ENCODE data around the gene ELMO1.

ELMO1 gene

DNA sequence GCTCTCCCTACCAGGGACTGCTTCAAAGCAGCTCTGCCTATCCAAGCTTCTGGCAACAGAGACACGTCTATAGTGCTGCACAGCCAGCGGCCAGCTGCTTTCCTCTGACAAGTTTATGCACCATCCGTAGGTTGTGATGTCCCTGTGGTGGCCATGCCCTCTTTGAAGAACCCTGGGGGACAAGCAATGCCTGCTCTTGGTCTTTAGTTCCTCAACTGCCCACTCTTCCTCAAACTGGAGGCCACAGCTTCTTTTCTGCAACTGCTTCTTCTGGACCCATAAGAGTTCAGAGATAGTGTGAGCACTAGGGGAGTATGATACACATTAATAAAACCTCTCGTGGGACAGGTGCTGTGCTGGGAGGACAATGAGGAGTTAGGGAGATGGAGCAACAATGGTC, 164.9 kb downstream of the ELMO1 start:
- no peaks in the 10 kb centered on the region for H3K9me3 ChIP-seq (ENCODE audit: low read length)
- no peak overlapping the region for H3K4me3 ChIP-seq (ENCODE audit: low read length)
- H3K4me1 ChIP-seq (ENCODE audit: insufficient read depth, low read length): peaks cover 28% of the 10 kb centered on the region
- no peak overlapping the region for H2AFZ ChIP-seq (ENCODE audit: low read depth, low read length)
- no peaks in the 10 kb centered on the region for H3K27me3 ChIP-seq (ENCODE audit: insufficient read depth, low read length)
- no peaks in the 10 kb centered on the region for H3K36me3 ChIP-seq (ENCODE audit: insufficient read depth, low read length)

DNA sequence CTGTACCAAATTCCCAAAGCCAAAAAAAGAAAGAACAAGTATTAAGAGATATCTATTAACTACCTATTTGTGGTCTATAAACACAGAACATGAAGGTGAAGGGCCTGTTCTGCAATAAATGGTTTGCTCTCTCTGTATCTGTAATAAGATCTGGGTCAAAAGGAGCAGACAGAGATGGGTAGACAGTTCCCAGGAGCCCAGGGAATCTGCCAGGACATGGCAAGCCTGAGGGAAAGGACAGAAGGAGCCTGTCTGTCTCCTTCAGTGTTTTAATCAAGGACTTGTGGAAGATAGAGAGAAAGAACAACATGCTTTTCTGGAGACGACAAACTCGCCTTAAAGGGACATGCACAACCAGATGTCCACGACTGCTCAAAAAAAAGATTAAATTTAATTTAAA, 165.7 kb downstream of the ELMO1 start:
- no peaks in the 10 kb centered on the region for H3K27me3 ChIP-seq (ENCODE audit: insufficient read depth, low read length)
- no peaks in the 10 kb centered on the region for H3K36me3 ChIP-seq (ENCODE audit: insufficient read depth, low read length)
- H2AFZ ChIP-seq (ENCODE audit: low read depth, low read length): no peak overlapping the region
- H3K4me3 ChIP-seq (ENCODE audit: low read length): no peak overlapping the region
- peaks cover 28% of the 10 kb centered on the region for H3K4me1 ChIP-seq (ENCODE audit: insufficient read depth, low read length)
- H3K9me3 ChIP-seq (ENCODE audit: low read length): no peaks in the 10 kb centered on the region

DNA sequence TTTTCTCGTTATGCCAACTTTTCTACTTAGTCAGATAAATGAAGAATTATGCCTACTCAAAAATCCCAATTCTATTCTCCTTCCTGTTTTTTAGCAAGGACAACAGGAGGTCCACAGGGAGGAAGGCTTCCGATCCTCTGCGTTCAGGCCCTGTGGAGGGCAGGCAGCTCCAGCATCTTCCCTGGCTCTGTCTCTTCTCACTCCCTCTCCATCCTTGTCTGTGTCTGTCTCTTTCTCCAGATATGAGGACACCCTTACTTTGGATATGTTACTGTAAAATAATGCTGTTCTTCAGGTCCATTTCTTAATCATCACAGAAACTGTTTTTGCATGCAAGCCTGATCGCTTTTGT, 166.6 kb downstream of the ELMO1 start:
- Histone ChIP-seq H3K4me3 (ENCODE audit: low read length) (no peak overlapping the region), H3K36me3 (ENCODE audit: insufficient read depth, low read length) (no peaks in the 10 kb centered on the region)

DNA sequence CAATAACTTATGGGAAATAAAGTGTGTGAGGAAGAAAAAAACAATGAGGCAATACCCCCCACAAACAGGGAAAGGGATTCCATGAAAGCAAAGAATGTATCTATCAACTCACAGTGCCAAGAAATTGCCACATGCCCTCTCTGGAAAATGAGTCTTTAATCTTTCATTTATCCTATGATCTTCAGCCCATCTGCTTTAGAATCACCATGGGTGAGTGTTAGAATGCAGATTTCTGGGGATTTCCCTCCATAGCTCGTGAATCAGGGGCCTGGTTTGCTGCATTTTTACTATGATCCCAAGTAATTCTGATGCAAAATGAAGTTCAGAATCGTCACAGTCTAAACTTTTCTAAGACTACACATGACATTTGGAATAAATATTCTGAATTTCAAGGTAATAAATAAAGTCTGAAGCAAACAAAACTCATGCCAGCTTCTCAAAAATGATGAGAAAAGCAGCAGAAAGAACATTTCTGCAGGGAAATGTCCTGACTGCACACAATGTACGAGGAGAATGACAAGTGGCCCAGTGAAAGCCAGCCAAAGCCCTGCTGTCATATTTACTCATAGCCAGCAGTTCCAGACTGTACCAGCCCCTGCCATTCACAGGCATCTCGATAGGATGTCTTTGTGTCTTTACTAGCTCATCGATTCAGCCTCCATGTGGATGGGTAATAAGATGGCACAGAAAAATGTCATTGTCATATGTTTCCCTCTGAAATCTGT, 167.1 kb downstream of the ELMO1 start:
- H3K9me3 ChIP-seq (ENCODE audit: low read length): no peaks in the 10 kb centered on the region
- H2AFZ ChIP-seq (ENCODE audit: low read depth, low read length): no peak overlapping the region
- H3K27me3 ChIP-seq (ENCODE audit: insufficient read depth, low read length): no peaks in the 10 kb centered on the region
- H3K4me3 ChIP-seq (ENCODE audit: low read length): no peak overlapping the region
- peaks cover 28% of the 10 kb centered on the region for H3K4me1 ChIP-seq (ENCODE audit: insufficient read depth, low read length)
- no peaks in the 10 kb centered on the region for H3K36me3 ChIP-seq (ENCODE audit: insufficient read depth, low read length)

More for the DNA sequence above, 166.6 kb downstream of the ELMO1 start:
- H3K4me1 ChIP-seq (ENCODE audit: insufficient read depth, low read length): peaks cover 28% of the 10 kb centered on the region
- H3K9me3 ChIP-seq (ENCODE audit: low read length): no peaks in the 10 kb centered on the region
- H3K27me3 ChIP-seq (ENCODE audit: insufficient read depth, low read length): no peaks in the 10 kb centered on the region
- no peak overlapping the region for H2AFZ ChIP-seq (ENCODE audit: low read depth, low read length)

DNA sequence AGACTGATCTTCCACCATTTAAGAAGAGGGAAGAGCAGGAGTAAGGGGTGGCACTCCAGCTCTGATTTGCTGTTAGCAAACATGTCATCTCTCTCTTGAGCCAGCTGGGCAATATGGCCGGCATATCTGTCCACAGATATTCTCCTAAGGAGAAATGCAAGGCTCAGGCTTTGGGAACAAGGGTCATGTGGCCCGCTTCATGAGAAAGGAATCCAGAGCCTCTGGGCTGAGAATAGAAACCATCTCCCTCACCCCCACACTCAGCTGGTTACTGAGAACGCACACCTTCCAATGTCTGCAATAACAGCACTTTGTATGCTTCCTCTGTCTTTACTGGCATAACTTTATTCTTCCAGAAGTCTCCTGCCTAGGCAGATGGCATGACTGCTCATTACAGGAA, 171.2 kb downstream of the ELMO1 start:
- no peaks in the 10 kb centered on the region for H3K36me3 ChIP-seq (ENCODE audit: insufficient read depth, low read length)
- no peak overlapping the region for H2AFZ ChIP-seq (ENCODE audit: low read depth, low read length)
- H3K9me3 ChIP-seq (ENCODE audit: low read length): no peaks in the 10 kb centered on the region
- peaks cover 10% of the 10 kb centered on the region for H3K4me1 ChIP-seq (ENCODE audit: insufficient read depth, low read length)
- no peaks in the 10 kb centered on the region for H3K27me3 ChIP-seq (ENCODE audit: insufficient read depth, low read length)
- no peak overlapping the region for H3K4me3 ChIP-seq (ENCODE audit: low read length)

DNA sequence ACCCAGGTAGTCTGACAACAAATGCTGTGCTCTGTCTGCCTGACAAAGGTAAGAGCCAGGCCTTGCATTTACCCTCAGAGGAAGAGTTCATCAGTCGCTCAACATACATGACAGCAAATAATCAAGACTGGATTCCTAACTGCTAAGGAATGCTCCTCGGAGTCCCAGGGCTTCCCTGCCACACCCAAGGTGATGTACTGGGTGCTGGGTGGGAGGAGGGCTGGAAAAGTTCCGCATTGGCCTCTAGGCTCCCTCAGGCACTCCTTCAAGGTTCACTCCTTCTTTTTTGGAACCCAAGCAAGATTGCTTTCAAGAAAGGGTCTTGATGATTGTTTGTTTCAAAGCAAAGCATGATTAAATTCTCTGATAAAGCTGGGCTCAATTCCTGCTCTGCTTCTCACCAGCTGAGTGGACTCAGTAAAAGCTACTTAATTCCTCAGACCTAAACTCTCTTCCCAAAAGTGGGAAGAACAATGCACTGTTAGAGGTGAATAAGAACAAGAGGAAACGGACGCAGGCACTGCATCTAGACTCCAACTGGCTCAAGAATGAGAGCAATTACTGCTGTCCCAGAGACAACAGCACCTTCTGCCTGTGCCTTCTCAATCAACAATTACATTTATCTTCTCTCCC, 173.5 kb downstream of the ELMO1 start:
- H3K4me1 ChIP-seq (ENCODE audit: insufficient read depth, low read length): no peaks in the 10 kb centered on the region
- H3K36me3 ChIP-seq (ENCODE audit: insufficient read depth, low read length): peaks cover 3% of the 10 kb centered on the region
- no peak overlapping the region for H2AFZ ChIP-seq (ENCODE audit: low read depth, low read length)
- H3K4me3 ChIP-seq (ENCODE audit: low read length): no peak overlapping the region
- no peaks in the 10 kb centered on the region for H3K9me3 ChIP-seq (ENCODE audit: low read length)
- no peaks in the 10 kb centered on the region for H3K27me3 ChIP-seq (ENCODE audit: insufficient read depth, low read length)

DNA sequence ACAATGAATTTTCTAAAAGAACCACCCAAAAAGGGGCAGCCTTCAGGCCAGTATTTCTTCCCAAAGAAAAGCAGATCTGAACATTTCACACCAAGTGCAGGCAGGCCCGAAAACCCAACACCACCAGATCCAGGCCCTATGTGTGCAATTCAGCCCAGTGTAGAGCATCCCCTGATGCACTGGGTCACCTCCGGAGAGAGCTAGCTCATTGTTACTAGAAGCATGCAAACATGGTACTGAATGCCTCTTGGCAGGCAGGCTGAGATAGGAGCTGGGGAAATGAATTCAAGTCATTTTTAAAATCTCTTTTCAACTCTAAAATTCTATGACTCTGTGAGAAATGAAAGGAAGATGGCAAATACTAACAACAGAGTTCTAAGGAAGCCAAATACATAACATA, 174.8 kb downstream of the ELMO1 start:
- Histone ChIP-seq H3K4me1 (ENCODE audit: insufficient read depth, low read length) (no peaks in the 10 kb centered on the region), H3K9me3 (ENCODE audit: low read length) (no peaks in the 10 kb centered on the region), H3K27me3 (ENCODE audit: insufficient read depth, low read length) (no peaks in the 10 kb centered on the region), H3K4me3 (ENCODE audit: low read length) (no peak overlapping the region), H3K36me3 (ENCODE audit: insufficient read depth, low read length) (peaks cover 3% of the 10 kb centered on the region), H2AFZ (ENCODE audit: low read depth, low read length) (no peak overlapping the region)

DNA sequence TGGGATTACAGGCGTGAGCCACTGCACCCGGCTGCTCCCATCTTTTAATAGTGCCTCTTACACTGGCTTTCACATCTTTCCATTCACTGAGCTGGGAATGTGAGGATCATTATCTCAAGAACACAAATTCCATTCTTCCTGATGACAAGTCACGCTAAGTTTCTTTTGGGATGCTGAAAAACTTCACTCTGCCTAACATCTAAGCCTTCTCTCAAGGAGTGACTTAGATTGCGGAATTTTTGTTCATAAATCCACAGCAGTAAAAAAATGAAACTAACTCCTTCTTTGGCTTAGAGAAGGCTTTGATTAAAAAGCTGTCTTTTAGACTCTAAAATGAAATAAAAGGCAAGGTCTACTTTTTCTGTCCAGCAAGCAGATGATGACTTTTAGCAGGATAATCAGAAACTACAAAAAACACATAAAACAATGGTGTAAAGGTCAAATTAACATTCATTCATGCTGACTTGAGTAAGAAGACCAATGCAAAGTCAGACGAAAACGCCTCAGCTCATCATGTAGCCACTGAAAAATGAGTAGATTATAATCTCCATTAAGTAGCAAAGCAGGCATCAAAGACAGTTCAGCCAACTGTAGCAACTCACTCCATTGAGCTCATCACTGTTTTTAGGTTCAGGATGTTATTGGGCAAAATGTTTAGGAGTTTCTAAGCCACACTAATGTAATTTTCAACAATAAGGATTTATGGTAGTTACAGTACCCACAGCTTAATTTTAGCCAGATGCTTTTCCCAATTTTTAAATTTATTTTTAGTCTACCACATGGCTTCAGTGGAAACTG, 178.8 kb downstream of the ELMO1 start:
- no peak overlapping the region for H2AFZ ChIP-seq (ENCODE audit: low read depth, low read length)
- no peaks in the 10 kb centered on the region for H3K9me3 ChIP-seq (ENCODE audit: low read length)
- no peak overlapping the region for H3K4me3 ChIP-seq (ENCODE audit: low read length)
- H3K27me3 ChIP-seq (ENCODE audit: insufficient read depth, low read length): no peaks in the 10 kb centered on the region
- H3K4me1 ChIP-seq (ENCODE audit: insufficient read depth, low read length): no peaks in the 10 kb centered on the region
- H3K36me3 ChIP-seq (ENCODE audit: insufficient read depth, low read length): peaks cover 3% of the 10 kb centered on the region

DNA sequence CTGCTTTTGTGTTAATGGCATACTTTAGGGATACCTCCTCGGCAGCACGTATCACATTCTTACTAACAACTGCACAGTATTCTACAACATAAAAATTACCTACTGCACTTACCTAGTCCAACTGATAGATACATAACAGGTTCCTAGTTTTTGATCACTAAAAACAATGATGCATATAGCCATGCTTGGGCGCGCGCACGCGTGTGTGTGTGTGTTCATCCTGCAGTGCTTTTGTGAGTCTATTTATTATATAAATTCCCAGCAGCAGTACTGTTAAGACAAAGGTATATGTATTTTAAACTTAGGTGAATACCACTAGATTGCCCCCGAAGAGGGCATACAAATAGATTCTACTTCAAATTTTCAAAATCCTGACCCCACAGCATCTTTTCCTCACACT, 181.4 kb downstream of the ELMO1 start:
- Histone ChIP-seq H3K27me3 (ENCODE audit: insufficient read depth, low read length) (no peaks in the 10 kb centered on the region), H3K4me1 (ENCODE audit: insufficient read depth, low read length) (no peaks in the 10 kb centered on the region), H3K4me3 (ENCODE audit: low read length) (no peak overlapping the region), H3K9me3 (ENCODE audit: low read length) (no peaks in the 10 kb centered on the region), H3K36me3 (ENCODE audit: insufficient read depth, low read length) (peaks cover 3% of the 10 kb centered on the region), H2AFZ (ENCODE audit: low read depth, low read length) (no peak overlapping the region)

DNA sequence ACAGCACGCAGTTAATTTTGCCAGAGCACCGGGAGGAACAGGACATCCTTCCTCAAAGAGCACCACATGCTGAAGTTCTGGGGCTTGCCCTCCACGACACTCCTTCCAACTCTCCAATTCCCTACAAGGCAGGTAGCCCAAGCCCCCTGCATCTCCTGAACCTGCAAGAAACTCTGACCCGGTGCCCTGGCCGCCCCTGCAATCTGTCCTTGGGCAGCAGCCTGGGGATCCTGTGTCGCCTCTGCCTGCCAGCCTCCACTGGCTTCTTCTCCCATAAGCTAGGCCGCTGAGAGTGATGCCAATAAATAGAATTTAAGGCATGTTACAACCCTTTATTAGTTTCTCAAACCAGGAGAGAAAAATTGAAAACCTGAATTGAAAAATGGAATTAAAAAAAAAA, 182.8 kb downstream of the ELMO1 start:
- Histone ChIP-seq H3K4me1 (ENCODE audit: insufficient read depth, low read length) (no peaks in the 10 kb centered on the region), H3K36me3 (ENCODE audit: insufficient read depth, low read length) (no peaks in the 10 kb centered on the region), H3K4me3 (ENCODE audit: low read length) (no peak overlapping the region), H2AFZ (ENCODE audit: low read depth, low read length) (no peak overlapping the region), H3K27me3 (ENCODE audit: insufficient read depth, low read length) (no peaks in the 10 kb centered on the region), H3K9me3 (ENCODE audit: low read length) (no peaks in the 10 kb centered on the region)

DNA sequence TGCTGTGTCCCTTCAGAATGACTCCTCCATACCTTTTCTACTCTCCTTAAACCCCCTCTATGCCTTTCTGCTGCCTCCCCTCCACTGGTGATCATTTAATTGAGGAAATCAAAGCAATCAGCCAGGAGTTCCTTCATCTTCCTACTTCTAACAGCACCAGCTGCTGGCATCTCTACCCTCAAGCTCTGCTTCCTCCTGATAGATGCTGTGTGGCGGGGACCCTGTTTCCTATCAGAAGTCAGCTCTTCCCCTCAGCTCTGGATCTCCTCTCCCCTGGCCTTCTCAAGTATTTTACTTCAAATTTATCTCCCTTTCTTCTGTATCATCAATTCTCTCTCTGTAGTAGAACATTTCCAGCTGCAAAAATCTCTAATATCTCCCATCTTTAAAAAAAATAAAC, 183.7 kb downstream of the ELMO1 start:
- Histone ChIP-seq H3K9me3 (ENCODE audit: low read length) (no peaks in the 10 kb centered on the region), H2AFZ (ENCODE audit: low read depth, low read length) (no peak overlapping the region), H3K36me3 (ENCODE audit: insufficient read depth, low read length) (no peaks in the 10 kb centered on the region), H3K4me1 (ENCODE audit: insufficient read depth, low read length) (no peaks in the 10 kb centered on the region), H3K4me3 (ENCODE audit: low read length) (no peak overlapping the region), H3K27me3 (ENCODE audit: insufficient read depth, low read length) (no peaks in the 10 kb centered on the region)

DNA sequence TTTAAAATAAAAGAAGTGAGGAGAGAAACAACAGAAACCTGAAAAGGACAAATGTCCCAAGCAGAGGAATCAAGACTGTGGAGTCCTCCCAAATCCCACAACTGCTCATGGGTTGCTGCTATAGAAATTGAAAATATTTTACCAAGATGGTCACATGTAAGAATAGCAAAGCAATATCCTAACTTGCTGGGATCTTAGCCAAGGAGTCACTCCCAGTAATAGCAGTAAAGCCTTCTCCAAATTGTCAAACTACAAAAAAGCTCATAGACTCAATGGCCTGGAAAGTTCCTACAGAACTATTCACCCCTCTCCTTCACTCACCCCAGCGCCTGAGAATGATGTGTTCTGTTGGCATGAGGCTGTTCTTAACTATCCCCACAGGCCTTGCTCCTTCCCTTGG, 186.5 kb downstream of the ELMO1 start:
- Histone ChIP-seq H3K4me3 (ENCODE audit: low read length) (no peak overlapping the region), H2AFZ (ENCODE audit: low read depth, low read length) (no peak overlapping the region), H3K9me3 (ENCODE audit: low read length) (no peaks in the 10 kb centered on the region), H3K36me3 (ENCODE audit: insufficient read depth, low read length) (no peaks in the 10 kb centered on the region), H3K27me3 (ENCODE audit: insufficient read depth, low read length) (no peaks in the 10 kb centered on the region), H3K4me1 (ENCODE audit: insufficient read depth, low read length) (no peaks in the 10 kb centered on the region)

DNA sequence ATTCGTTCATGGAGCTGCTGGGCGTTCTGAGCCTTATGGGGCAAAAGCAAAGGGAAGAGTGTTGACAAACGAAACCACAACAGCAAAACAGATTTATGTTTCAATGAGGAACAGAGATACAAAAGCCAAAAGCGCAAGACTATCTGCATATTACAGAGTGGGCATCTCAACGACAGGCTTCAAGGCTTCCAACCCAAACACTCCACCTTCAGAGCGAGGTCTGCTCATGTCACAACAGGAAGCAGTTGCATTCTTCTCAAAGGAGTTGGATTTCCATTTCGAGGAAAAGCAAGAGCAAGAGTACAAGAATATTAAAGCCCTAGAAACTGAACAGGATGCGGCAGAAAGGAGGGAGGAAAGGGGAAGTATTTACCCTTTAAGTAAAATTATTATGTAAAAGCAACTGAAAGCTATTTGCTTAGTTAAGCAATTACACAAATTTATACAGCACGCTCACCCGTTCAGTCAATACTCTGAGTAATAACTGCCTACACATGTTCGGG, 189.3 kb downstream of the ELMO1 start:
- H2AFZ ChIP-seq (ENCODE audit: low read depth, low read length): no peak overlapping the region
- no peaks in the 10 kb centered on the region for H3K27me3 ChIP-seq (ENCODE audit: insufficient read depth, low read length)
- H3K4me1 ChIP-seq (ENCODE audit: insufficient read depth, low read length): peaks cover 4% of the 10 kb centered on the region
- no peaks in the 10 kb centered on the region for H3K9me3 ChIP-seq (ENCODE audit: low read length)
- no peak overlapping the region for H3K4me3 ChIP-seq (ENCODE audit: low read length)
- H3K36me3 ChIP-seq (ENCODE audit: insufficient read depth, low read length): no peaks in the 10 kb centered on the region
